ENCODE measurements around the gene PRKAR1B. TPM values are rescaled to one million over a fixed set of nuclear protein-coding genes. Genes with fewer than 3 reads are reported as not detected.
A peak's percentile ranks its signal among the peaks of the same experiment; 100 is the strongest.

PRKAR1B gene
- total RNA-seq, 1 experiment from 2014 or later = 43.3 TPM

GRCh38 chr7:712381-713138, 14.5 kb downstream of the PRKAR1B start:
- Histone ChIP-seq H3K27ac (ENCODE audit: insufficient read length, low read depth, low read length) (no peak overlapping the region), H3K56ac (ENCODE audit: insufficient read length, low read depth, low read length) (no peak overlapping the region), H4K20me1 (ENCODE audit: control insufficient read depth, insufficient read depth, insufficient read length) (no peaks in the 10 kb centered on the region), H3K23ac (ENCODE audit: insufficient read length, low read depth, low read length) (no peak overlapping the region), H3K9me3 (ENCODE audit: control insufficient read depth, low read depth, low read length) (no peaks in the 10 kb centered on the region), H2BK12ac (ENCODE audit: insufficient read length, low read depth, low read length) (no peak overlapping the region), H2BK20ac (ENCODE audit: low read depth, low read length, poor library complexity, severe bottlenecking) (no peak overlapping the region), H2AFZ (ENCODE audit: low read length) (no peak overlapping the region), H3K18ac (ENCODE audit: insufficient read length, low read depth, low read length) (no peak overlapping the region), H2BK15ac (ENCODE audit: low read depth, low read length) (no peak overlapping the region), H2BK5ac (ENCODE audit: insufficient read length, low read length) (no peak overlapping the region), H4K8ac (replicated peaks; ENCODE audit: insufficient read length, low read depth, low read length) (no peak overlapping the region), H3K79me1 (ENCODE audit: insufficient read depth, low read depth, low read length, poor library complexity, severe bottlenecking) (peaks cover 7% of the 10 kb centered on the region), H3K4ac (ENCODE audit: low read depth, low read length) (no peak overlapping the region), H3K14ac (ENCODE audit: insufficient read depth, low read length) (peak overlapping the region; percentile 63), H3K23me2 (ENCODE audit: insufficient read length, low read depth, low read length, poor library complexity, severe bottlenecking) (peaks cover 3% of the 10 kb centered on the region), H3K27me3 (ENCODE audit: insufficient read depth, low read length) (no peaks in the 10 kb centered on the region), H3T11ph (ENCODE audit: low read length) (no peak overlapping the region), H2AK5ac (ENCODE audit: insufficient read length, low read length) (no peak overlapping the region), H4K91ac (ENCODE audit: insufficient read length, low read depth, low read length) (no peak overlapping the region), H3K79me2 (ENCODE audit: insufficient read depth, low read length) (no peaks in the 10 kb centered on the region; the same call in 1 of the 2 replicates), H2BK120ac (ENCODE audit: low read depth, low read length, poor library complexity, severe bottlenecking) (no peak overlapping the region), H3K4me2 (ENCODE audit: insufficient read depth, insufficient read length, low read length) (peak overlapping the region; percentile 46), H4K5ac (ENCODE audit: insufficient read length, low read depth, low read length) (no peak overlapping the region), H3K9ac (ENCODE audit: extremely low read depth, insufficient read length, low read length) (no peak overlapping the region), H3K4me1 (ENCODE audit: insufficient read depth, low read length) (no peaks in the 10 kb centered on the region)
- DNase-seq = no peak
- peaks cover 5 to 17% of the 10 kb centered on the region in 2 experiments for H3K4me1 Mint-ChIP-seq
- H3K9me3 Mint-ChIP-seq = peaks cover 0 to 3% of the 10 kb centered on the region in 2 experiments; a peak in 2 of 5 replicates
- peak overlapping the region; percentile 25 to 70; a peak in 4 of 5 replicates for H3K4me3 Mint-ChIP-seq
- TF ChIP-seq CTCF (conservative IDR thresholded peaks at IDR 0.05) = no peak
- WGBS (ENCODE audit: extremely low coverage, insufficient read length, low lambda C conversion rate) = no CpG with 5 or more reads among the region's 74 CpGs
- H3K27ac Mint-ChIP-seq = no peak overlapping the region
- peaks cover 19 to 26% (median 22%) of the 10 kb centered on the region in 3 experiments for H3K36me3 Mint-ChIP-seq (ENCODE audit: insufficient read depth in 1 of 3, low read depth in 3 of 3)
- peaks cover 4% of the 10 kb centered on the region for H3K27me3 Mint-ChIP-seq (ENCODE audit: low read depth)
